Nucleus accumbens (tissue), 56 donors: ENCODE results near the gene ECE2.
A peak's percentile ranks its signal among the peaks of the same experiment; 100 is the strongest.

Experiments used
- DNase-seq, 56 donors: peaks; one replicate each; lab custom pipeline; 2025; lab: John Stamatoyannopoulos, UW

Gene ECE2

GRCh38 chr3:184239708-184240107 lies 36.1 kb upstream of the ECE2 start:
- no peak for DNase-seq

- no peak for DNase-seq
Observed at GRCh38 chr3:184240384-184241140, 35.3 kb upstream of the ECE2 start.

- DNase-seq, result no peak
Observed at GRCh38 chr3:184241141-184241446, 34.7 kb upstream of the ECE2 start.

- no peak for DNase-seq
Observed at GRCh38 chr3:184241447-184242296, 34.1 kb upstream of the ECE2 start.

- DNase-seq, result no peak
Observed at GRCh38 chr3:184242297-184242685, 33.5 kb upstream of the ECE2 start.

GRCh38 chr3:184248454-184249411 lies 27.1 kb upstream of the ECE2 start, which contains the start of gene ALG3:
Gene ALG3 (minus strand): TSS chr3:184248962. CDS start chr3:184248940, 22 bp downstream.
- peak in 54 of 56 donors; percentile 22 to 85 (median 67) for DNase-seq

GRCh38 chr3:184249412-184250166 lies 26.2 kb upstream of the ECE2 start, which contains the start of gene EEF1AKMT4:
Gene EEF1AKMT4 (plus strand): TSS chr3:184249672. CDS start chr3:184249695, 23 bp downstream.
- DNase-seq, result peak; percentile 49 to 96 (median 86)

- peak in 50 of 56 donors; percentile 19 to 91 (median 52) for DNase-seq
Observed at GRCh38 chr3:184250167-184250828, 25.5 kb upstream of the ECE2 start.

- no peak for DNase-seq
Observed at GRCh38 chr3:184255291-184256039, 20.4 kb upstream of the ECE2 start.

GRCh38 chr3:184257083-184257915 lies 18.5 kb upstream of the ECE2 start:
- DNase-seq, result peak in 5 of 56 donors; percentile 11 to 52 (median 26)

GRCh38 chr3:184258926-184259325 lies 16.9 kb upstream of the ECE2 start:
- DNase-seq, result no peak

GRCh38 chr3:184259396-184259877 lies 16.4 kb upstream of the ECE2 start:
- DNase-seq, result peak in 2 of 56 donors; percentile 13 to 16

- DNase-seq, result peak in 13 of 56 donors; percentile 10 to 51 (median 23)
Observed at GRCh38 chr3:184259878-184260723, 15.7 kb upstream of the ECE2 start.

GRCh38 chr3:184260724-184261269 lies 15.0 kb upstream of the ECE2 start:
- peak in 3 of 56 donors; percentile 11 to 17 (median 12) for DNase-seq

- DNase-seq, result peak in 34 of 56 donors; percentile 13 to 79 (median 44)
Observed at GRCh38 chr3:184261270-184261853, 14.5 kb upstream of the ECE2 start, which contains the start of gene CAMK2N2. Gene CAMK2N2 (minus strand): TSS chr3:184261553. CDS start chr3:184261285, 268 bp downstream.
